Glutamatergic neuron (in vitro differentiated cells): Measurements from ENCODE around the gene FAT1. TPM values are rescaled to one million over a fixed set of nuclear protein-coding genes. Genes with fewer than 3 reads are reported as not detected.

Source experiments
- DNase-seq: peaks from one replicate; pipeline ENCODE4 v3.0.0; 2022
- H3K27ac Mint-ChIP-seq: one replicate; pipeline ENCODE4 v1.8.0; 2020; ENCODE audit warnings: mild to moderate bottlenecking, mixed read lengths, inconsistent platforms; ENCODE audit not compliant: unreplicated experiment
- H3K27me3 Mint-ChIP-seq: one replicate; pipeline ENCODE4 v1.8.0; 2020; ENCODE audit warnings: mild to moderate bottlenecking, moderate library complexity, mixed read lengths, inconsistent platforms; ENCODE audit not compliant: unreplicated experiment
- H3K36me3 Mint-ChIP-seq: one replicate; pipeline ENCODE4 v1.8.0; 2020; ENCODE audit warnings: mild to moderate bottlenecking, mixed read lengths, inconsistent platforms; ENCODE audit not compliant: unreplicated experiment
- H3K4me1 Mint-ChIP-seq: one replicate; pipeline ENCODE4 v1.8.0; 2020; ENCODE audit warnings: mild to moderate bottlenecking, low read depth, mixed read lengths, inconsistent platforms; ENCODE audit not compliant: unreplicated experiment
- H3K4me3 Mint-ChIP-seq: one replicate; pipeline ENCODE4 v1.8.0; 2020; ENCODE audit warnings: mild to moderate bottlenecking, mixed read lengths, inconsistent platforms; ENCODE audit not compliant: unreplicated experiment
- H3K9me3 Mint-ChIP-seq: one replicate; pipeline ENCODE4 v1.8.0; 2020; ENCODE audit warnings: mild to moderate bottlenecking, moderate library complexity, mixed read lengths, inconsistent platforms; ENCODE audit not compliant: unreplicated experiment
- total RNA-seq: library from RNA; stranded (reverse); fragmentation: NEBNext Ultra II Directional; extraction: Animal tissue kit (Norgen Biotek cat#: 25700); gene quantifications from one replicate; pipeline ENCODE4 v1.2.1, GENCODE V29; 2021; ENCODE audit not compliant: unreplicated experiment
- TF ChIP-seq, protein P1 (sequence below): fragments of 200-600 bp; sonication (generic); IDR thresholded peaks from one replicate; pipeline ENCODE4 v1.5.0; 2021; ENCODE audit not compliant: partially characterized antibody, unreplicated experiment

The FAT1 gene
- total RNA-seq, 1 donor from 2014 or later: 34.3 TPM

DNA sequence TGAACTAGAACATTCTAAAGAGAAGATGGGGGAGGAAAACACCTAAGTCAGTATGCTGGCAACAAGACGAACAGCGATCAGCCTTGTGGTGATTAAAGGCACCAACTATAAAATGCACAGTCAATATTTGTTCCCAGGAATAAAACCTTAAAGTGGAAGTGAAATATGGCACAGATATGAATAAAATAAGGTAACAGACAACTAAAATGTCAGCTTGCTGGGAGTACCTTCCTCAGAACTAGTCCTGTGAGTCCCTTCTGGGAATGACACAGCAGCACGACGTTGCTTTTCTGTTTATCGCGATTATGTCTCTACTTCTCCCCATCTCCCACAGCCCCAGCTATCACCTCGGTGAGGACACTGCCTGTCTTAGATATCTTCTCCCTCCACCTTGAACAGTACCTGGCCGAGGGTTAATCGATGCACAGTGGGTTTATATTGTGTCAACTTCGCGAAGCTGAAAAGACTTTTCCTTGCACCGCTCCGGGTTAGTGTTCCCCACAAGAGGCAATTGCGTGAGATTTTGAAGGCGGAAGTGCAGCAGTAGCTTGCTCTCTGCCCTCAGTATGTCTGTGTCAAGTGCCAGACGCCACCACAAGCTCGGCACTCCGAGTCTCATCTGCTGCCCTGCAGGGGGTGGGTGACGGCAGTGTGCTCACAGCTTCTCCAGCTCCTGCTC lies 185.7 kb downstream of the FAT1 start:
- H3K4me3 Mint-ChIP-seq: no peak overlapping the region
- H3K27ac Mint-ChIP-seq: no peak overlapping the region
- TF ChIP-seq, protein P1, sequence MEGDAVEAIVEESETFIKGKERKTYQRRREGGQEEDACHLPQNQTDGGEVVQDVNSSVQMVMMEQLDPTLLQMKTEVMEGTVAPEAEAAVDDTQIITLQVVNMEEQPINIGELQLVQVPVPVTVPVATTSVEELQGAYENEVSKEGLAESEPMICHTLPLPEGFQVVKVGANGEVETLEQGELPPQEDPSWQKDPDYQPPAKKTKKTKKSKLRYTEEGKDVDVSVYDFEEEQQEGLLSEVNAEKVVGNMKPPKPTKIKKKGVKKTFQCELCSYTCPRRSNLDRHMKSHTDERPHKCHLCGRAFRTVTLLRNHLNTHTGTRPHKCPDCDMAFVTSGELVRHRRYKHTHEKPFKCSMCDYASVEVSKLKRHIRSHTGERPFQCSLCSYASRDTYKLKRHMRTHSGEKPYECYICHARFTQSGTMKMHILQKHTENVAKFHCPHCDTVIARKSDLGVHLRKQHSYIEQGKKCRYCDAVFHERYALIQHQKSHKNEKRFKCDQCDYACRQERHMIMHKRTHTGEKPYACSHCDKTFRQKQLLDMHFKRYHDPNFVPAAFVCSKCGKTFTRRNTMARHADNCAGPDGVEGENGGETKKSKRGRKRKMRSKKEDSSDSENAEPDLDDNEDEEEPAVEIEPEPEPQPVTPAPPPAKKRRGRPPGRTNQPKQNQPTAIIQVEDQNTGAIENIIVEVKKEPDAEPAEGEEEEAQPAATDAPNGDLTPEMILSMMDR: no peak
- peaks cover 9% of the 10 kb centered on the region for H3K36me3 Mint-ChIP-seq
- no peak for DNase-seq
- peaks cover 1% of the 10 kb centered on the region for H3K27me3 Mint-ChIP-seq
- no peaks in the 10 kb centered on the region for H3K4me1 Mint-ChIP-seq
- no peaks in the 10 kb centered on the region for H3K9me3 Mint-ChIP-seq

Other genes starting within 250 kb of the FAT1 start
- gene MTNR1A, start 168.3 kb downstream of the FAT1 start, total RNA-seq: not detected